ENCODE results near the gene METAP2.

The METAP2 gene

GRCh38 chr12:95546491-95546813 lies 72.5 kb downstream of the METAP2 start:
- ChIA-PET CTCF (interaction anchor here (0.9 to 1.0 kb wide), 2 partner anchors 11 to 429 kb away, joined by 3 to 4 read pairs; no protein-coding TSS in a partner anchor), POLR2A (no interaction called here)
- no peak for DNase-seq (ENCODE audit: extremely low spot score)
- TF ChIP-seq L3MBTL2 (conservative IDR thresholded peaks at IDR 0.05) (no peak; the same call in 1 of the 2 replicates), NFRKB (IDR thresholded peaks at IDR 0.05) (no peak), BHLHE40 (IDR thresholded peaks at IDR 0.05; ENCODE audit: borderline replicate concordance) (no peak), ZNF384 (IDR thresholded peaks at IDR 0.05) (no peak), FOXK2 (IDR thresholded peaks at IDR 0.05) (no peak), ARNT (IDR thresholded peaks at IDR 0.05) (no peak), SP1 (IDR thresholded peaks at IDR 0.05) (no peak), FOXA1 (IDR thresholded peaks at IDR 0.05) (no peak), HDGF (IDR thresholded peaks at IDR 0.05; ENCODE audit: borderline replicate concordance) (no peak), FOXM1 (IDR thresholded peaks at IDR 0.05; ENCODE audit: borderline replicate concordance) (no peak), CTBP1 (IDR thresholded peaks at IDR 0.05; ENCODE audit: borderline replicate concordance) (no peak), ELF4 (IDR thresholded peaks at IDR 0.05) (no peak), SUZ12 (IDR thresholded peaks at IDR 0.05) (no peak)
- TF ChIP-seq, protein P1, sequence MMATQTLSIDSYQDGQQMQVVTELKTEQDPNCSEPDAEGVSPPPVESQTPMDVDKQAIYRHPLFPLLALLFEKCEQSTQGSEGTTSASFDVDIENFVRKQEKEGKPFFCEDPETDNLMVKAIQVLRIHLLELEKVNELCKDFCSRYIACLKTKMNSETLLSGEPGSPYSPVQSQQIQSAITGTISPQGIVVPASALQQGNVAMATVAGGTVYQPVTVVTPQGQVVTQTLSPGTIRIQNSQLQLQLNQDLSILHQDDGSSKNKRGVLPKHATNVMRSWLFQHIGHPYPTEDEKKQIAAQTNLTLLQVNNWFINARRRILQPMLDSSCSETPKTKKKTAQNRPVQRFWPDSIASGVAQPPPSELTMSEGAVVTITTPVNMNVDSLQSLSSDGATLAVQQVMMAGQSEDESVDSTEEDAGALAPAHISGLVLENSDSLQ (IDR thresholded peaks at IDR 0.05) = no peak

DNA sequence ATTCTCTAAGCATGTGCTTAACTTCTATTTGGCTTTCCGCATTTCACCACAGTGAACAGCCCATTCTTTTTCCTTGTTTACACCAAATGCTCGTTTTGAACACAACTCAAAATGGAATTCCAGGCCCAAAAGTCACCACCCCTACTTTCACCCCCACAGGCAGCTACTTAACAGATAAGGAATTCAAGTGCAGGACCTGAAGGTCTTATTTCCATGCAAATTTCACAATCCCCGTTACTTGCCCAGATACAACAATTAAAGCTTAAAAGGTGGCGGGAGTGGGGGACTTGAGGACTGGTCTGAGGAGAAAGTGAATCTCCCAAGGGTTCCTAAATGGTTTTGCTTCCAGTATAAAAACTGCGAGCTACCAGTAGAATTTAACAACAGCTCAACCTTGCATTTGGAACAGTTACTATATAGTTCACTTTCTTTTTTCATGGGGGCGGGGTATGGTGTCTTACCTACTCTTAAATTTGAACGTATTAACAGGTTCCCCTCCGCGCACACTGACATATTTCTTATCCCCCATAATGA lies 73.6 kb downstream of the METAP2 start:
- no peak for DNase-seq (ENCODE audit: extremely low spot score)
- POLR2A ChIA-PET = interaction anchor here (1.1 kb wide), 1 partner anchor 74 kb away, joined by 5 read pairs; the partner anchor contains the start of gene METAP2
- TF ChIP-seq NFRKB (IDR thresholded peaks at IDR 0.05) (no peak), ARNT (IDR thresholded peaks at IDR 0.05) (no peak)
- CTCF ChIA-PET = interaction anchor here (1.8 kb wide), 1 partner anchor 27 kb away, joined by 5 read pairs; no protein-coding TSS in a partner anchor

DNA sequence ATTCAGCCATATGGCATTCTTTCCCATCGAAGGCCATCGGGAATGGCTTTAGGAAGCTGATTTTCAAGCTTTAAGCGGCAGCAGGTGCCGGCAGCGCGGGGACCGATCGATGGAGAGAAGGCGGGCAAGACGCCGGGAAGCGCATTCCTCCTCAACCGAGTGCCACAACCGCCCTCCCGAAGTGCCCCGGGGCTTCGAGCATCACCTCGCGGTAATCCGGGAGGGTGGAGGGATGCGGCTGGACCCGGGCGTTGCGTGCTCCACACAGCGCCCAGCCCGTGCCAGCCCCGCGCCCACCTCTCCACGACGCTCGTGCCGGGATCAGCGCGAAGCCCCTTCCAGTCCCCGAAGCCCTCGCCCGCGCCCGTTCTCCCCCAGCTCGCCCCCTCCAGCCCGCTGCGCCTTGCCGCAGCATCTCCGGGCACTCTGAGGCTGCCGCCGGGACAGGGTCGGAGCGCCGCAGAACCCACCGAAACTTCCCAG lies 74.1 kb downstream of the METAP2 start:
- DNase-seq (ENCODE audit: extremely low spot score) = peak; percentile 58
- POLR2A ChIA-PET = interaction anchor here (1.1 kb wide), 1 partner anchor 74 kb away, joined by 5 read pairs; the partner anchor contains the start of gene METAP2
- CTCF ChIA-PET = interaction anchor here (0.6 to 1.8 kb wide), 2 partner anchors 27 to 50 kb away, joined by 4 to 5 read pairs; no protein-coding TSS in a partner anchor
- TF ChIP-seq SUZ12 (IDR thresholded peaks at IDR 0.05) (no peak), HDGF (IDR thresholded peaks at IDR 0.05; ENCODE audit: borderline replicate concordance) (no peak), FOXK2 (IDR thresholded peaks at IDR 0.05) (no peak), SP1 (IDR thresholded peaks at IDR 0.05) (no peak), NFRKB (IDR thresholded peaks at IDR 0.05) (no peak), FOXA1 (IDR thresholded peaks at IDR 0.05) (no peak), ELF4 (IDR thresholded peaks at IDR 0.05) (no peak), CTBP1 (IDR thresholded peaks at IDR 0.05; ENCODE audit: borderline replicate concordance) (peak; percentile 43; the same call in 1 of the 2 replicates), TARDBP (IDR thresholded peaks at IDR 0.05) (no peak), BHLHE40 (IDR thresholded peaks at IDR 0.05; ENCODE audit: borderline replicate concordance) (no peak), ZNF384 (IDR thresholded peaks at IDR 0.05) (no peak), ARNT (IDR thresholded peaks at IDR 0.05) (no peak), L3MBTL2 (conservative IDR thresholded peaks at IDR 0.05) (peak; percentile 95), FOXM1 (IDR thresholded peaks at IDR 0.05; ENCODE audit: borderline replicate concordance) (no peak)
- TF ChIP-seq, protein P1 (IDR thresholded peaks at IDR 0.05) = no peak

GRCh38 chr12:95548539-95549391 lies 74.8 kb downstream of the METAP2 start:
- DNase-seq (ENCODE audit: extremely low spot score) = peak; percentile 72
- POLR2A ChIA-PET = no interaction called here
- TF ChIP-seq L3MBTL2 (conservative IDR thresholded peaks at IDR 0.05) (peak; percentile 13; the same call in 1 of the 2 replicates), LEF1 (IDR thresholded peaks at IDR 0.05; ENCODE audit: borderline replicate concordance) (no peak)
- CTCF ChIA-PET = interaction anchor here (0.6 to 1.8 kb wide), 2 partner anchors 26 to 50 kb away, joined by 4 to 5 read pairs; no protein-coding TSS in a partner anchor

GRCh38 chr12:95549392-95550084 lies 75.6 kb downstream of the METAP2 start:
- TF ChIP-seq SP1 (IDR thresholded peaks at IDR 0.05) (no peak), HDGF (IDR thresholded peaks at IDR 0.05; ENCODE audit: borderline replicate concordance) (no peak), LEF1 (IDR thresholded peaks at IDR 0.05; ENCODE audit: borderline replicate concordance) (no peak), FOXK2 (IDR thresholded peaks at IDR 0.05) (no peak), CTBP1 (IDR thresholded peaks at IDR 0.05; ENCODE audit: borderline replicate concordance) (no peak), SUZ12 (IDR thresholded peaks at IDR 0.05) (no peak), ELF4 (IDR thresholded peaks at IDR 0.05) (no peak), FOXM1 (IDR thresholded peaks at IDR 0.05; ENCODE audit: borderline replicate concordance) (no peak), TARDBP (IDR thresholded peaks at IDR 0.05) (no peak), NFRKB (IDR thresholded peaks at IDR 0.05) (no peak)
- TF ChIP-seq, protein P1 (IDR thresholded peaks at IDR 0.05) = no peak
- no peak for DNase-seq (ENCODE audit: extremely low spot score)
- ChIA-PET CTCF (no interaction called here), POLR2A (interaction anchor here (0.6 kb wide), 1 partner anchor 11 kb away, joined by 3 read pairs; no protein-coding TSS in a partner anchor)
